K562 (cell line): ENCODE measurements around the gene PRM2. TPM values are rescaled to one million over a fixed set of nuclear protein-coding genes. Genes with fewer than 3 reads are reported as not detected.

ENCODE experiments used
- ATAC-seq: fragments of 200-7000 bp; cut with Tn5 transposase; 3 replicates; pipeline ENCODE4 v1.9.1; 2020; ENCODE audit warnings: moderate library complexity
- BruUV-seq: library from RNA; stranded (reverse); fragments of 400-500 nt; replicated peaks from 2 replicates; lab custom pipeline; 2021; lab: Mats Ljungman, UMichigan
- CTCF ChIA-PET: fragments of 300-600 bp; formaldehyde crosslinking; extraction: SDS; loops from one replicate; lab custom pipeline; 2021; ENCODE audit warnings: low intra/inter-chr PET ratio; lab: Yijun Ruan, JAX
- POLR2A ChIA-PET: fragments of 300-600, 350-650 bp; sonication (Branson Sonifier 250); formaldehyde crosslinking; extraction: SDS; loops from one replicate; lab custom pipeline; 2021; ENCODE audit warnings: antibody characterized with exemption, inconsistent platforms; lab: Yijun Ruan, JAX
- DNase-seq, 4 experiments: peaks; one replicate each; pipeline versions ENCODE4 v3.0.0 to v3.0.0-alpha.2; 2011 to 2018; ENCODE audit warnings: low spot score in 3 of 4, mixed read lengths in 3 of 4; ENCODE audit errors: extremely low read depth in 1 of 4
- FAIRE-seq: peaks from 2 replicates; lab custom pipeline; 2011; peaks lifted over from hg19 to GRCh38; lab: Jason Lieb, UNC
- H2AFZ ChIP-seq: 2 replicates; pipeline ENCODE4 v1.6.0; 2011; ENCODE audit warnings: low read depth, low read length, control low read depth, inconsistent platforms
- H3K27ac ChIP-seq: fragments of 200-600 bp; 3 replicates; pipeline ENCODE4 v1.8.0; 2011; ENCODE audit warnings: low read depth, mild to moderate bottlenecking, control low read depth, inconsistent platforms, low read length, moderate library complexity, mixed read lengths; ENCODE audit errors: extremely low read depth
- H3K27me3 ChIP-seq, 2 experiments: fragments of 300-600 bp in 1 of 2; 2 replicates in 1 of 2; 3 replicates in 1 of 2; pipeline versions ENCODE4 v1.6.0 to v1.8.0; 2011; ENCODE audit warnings: inconsistent platforms in 2 of 2, low read length in 2 of 2, mild to moderate bottlenecking in 1 of 2, mixed read lengths in 1 of 2, moderate library complexity in 1 of 2; ENCODE audit not compliant: control insufficient read depth in 2 of 2, insufficient read depth in 2 of 2
- H3K36me3 ChIP-seq: fragments of 300-600 bp; 3 replicates; pipeline ENCODE4 v1.8.0; 2011; ENCODE audit warnings: mild to moderate bottlenecking, low read length, inconsistent platforms; ENCODE audit not compliant: control insufficient read depth, insufficient read depth
- H3K4me1 ChIP-seq, 2 experiments: fragments of 200-600 bp in 1 of 2; replicated peaks in 1 of 2; 2 replicates in 1 of 2; 3 replicates in 1 of 2; pipeline versions ENCODE4 v1.5.1 to v1.8.0; 2011; ENCODE audit warnings: inconsistent platforms in 2 of 2, low read length in 2 of 2, mild to moderate bottlenecking in 1 of 2, mixed read lengths in 1 of 2, moderate library complexity in 1 of 2; ENCODE audit not compliant: control insufficient read depth in 2 of 2, insufficient read depth in 2 of 2
- H3K4me2 ChIP-seq: 2 replicates; pipeline ENCODE4 v1.6.1; 2011; ENCODE audit warnings: low read length, control low read depth, inconsistent platforms, mixed read lengths; ENCODE audit not compliant: insufficient read depth
- H3K4me3 ChIP-seq: fragments of 200-600 bp; sonication (generic), shearing (Covaris generic); 2 replicates; pipeline ENCODE4 v1.5.1; 2016; ENCODE audit warnings: control low read depth, inconsistent platforms
- H3K79me2 ChIP-seq: fragments of 200-600 bp; 3 replicates; pipeline ENCODE4 v1.8.0; 2011; ENCODE audit warnings: low read length, inconsistent platforms; ENCODE audit not compliant: control insufficient read depth, insufficient read depth
- H3K9ac ChIP-seq, 2 experiments: 2 replicates each; pipeline versions ENCODE4 v1.6.0 to v1.6.1; 2011; ENCODE audit warnings: low read depth in 2 of 2, low read length in 2 of 2, control low read depth in 1 of 2, inconsistent platforms in 1 of 2, mild to moderate bottlenecking in 1 of 2, mixed read lengths in 1 of 2; ENCODE audit not compliant: insufficient read depth in 1 of 2
- H3K9me1 ChIP-seq: one replicate; pipeline ENCODE4 v1.6.0; 2011; ENCODE audit warnings: inconsistent platforms, mild to moderate bottlenecking, low read length, moderate library complexity; ENCODE audit not compliant: control insufficient read depth, insufficient read depth
- H3K9me3 ChIP-seq: replicated peaks from 2 replicates; pipeline ENCODE4 v1.5.1; 2011; ENCODE audit warnings: low read depth, low read length, inconsistent platforms; ENCODE audit not compliant: control insufficient read depth, insufficient read depth
- H4K20me1 ChIP-seq: replicated peaks from 2 replicates; pipeline ENCODE4 v1.6.1; 2011; ENCODE audit warnings: low read length, inconsistent platforms, mixed read lengths; ENCODE audit not compliant: control insufficient read depth, insufficient read depth
- ARID1B ChIP-seq: fragments of 450-650 bp; IDR thresholded peaks from 2 replicates; pipeline ENCODE4 v1.6.1; 2016; ENCODE audit warnings: antibody characterized with exemption, mild to moderate bottlenecking, inconsistent platforms
- ATF7 ChIP-seq: fragments of 450-650 bp; IDR thresholded peaks from 2 replicates; pipeline ENCODE4 v1.7.1; 2014; ENCODE audit warnings: mild to moderate bottlenecking, moderate library complexity
- BRCA1 ChIP-seq, 2 experiments: fragments of 450-650 bp in 1 of 2; sonication (generic) in 1 of 2; formaldehyde crosslinking in 1 of 2; IDR thresholded peaks; 2 replicates each; pipeline versions ENCODE4 v1.5.0 to v1.6.1; 2017 to 2020; ENCODE audit warnings: mild to moderate bottlenecking in 1 of 2, missing genetic modification reagents in 1 of 2
- BRF1 ChIP-seq: IDR thresholded peaks from 3 replicates; pipeline ENCODE4 v1.6.1; 2011; ENCODE audit warnings: borderline replicate concordance, mild to moderate bottlenecking; ENCODE audit not compliant: insufficient read length; ENCODE audit errors: extremely low read depth
- CHD4 ChIP-seq: fragments of 200-600 bp; sonication (generic); IDR thresholded peaks from 3 replicates; pipeline ENCODE4 v1.6.1; 2012; ENCODE audit warnings: low read depth, mild to moderate bottlenecking, mixed read lengths, low read length, inconsistent platforms; ENCODE audit not compliant: insufficient read depth, insufficient replicate concordance, poor library complexity, severe bottlenecking
- ESRRB ChIP-seq: fragments of 250-450 bp; sonication (Bioruptor Pico); IDR thresholded peaks from 2 replicates; pipeline ENCODE4 v1.5.0; 2020; ENCODE audit warnings: mild to moderate bottlenecking, moderate library complexity, borderline replicate concordance
- MIER1 ChIP-seq: fragments of 450-650 bp; IDR thresholded peaks from 2 replicates; pipeline ENCODE4 v1.6.1; 2016; ENCODE audit warnings: antibody characterized with exemption, mild to moderate bottlenecking, low read depth
- MTA3 ChIP-seq: fragments of 450-650 bp; formaldehyde crosslinking; IDR thresholded peaks from 2 replicates; pipeline ENCODE4 v1.6.1; 2017; ENCODE audit warnings: mild to moderate bottlenecking, borderline replicate concordance
- NFIC ChIP-seq: fragments of 450-650 bp; IDR thresholded peaks from 2 replicates; pipeline ENCODE4 v1.6.1; 2017; ENCODE audit warnings: mild to moderate bottlenecking, inconsistent platforms
- NR1H2 ChIP-seq: sonication (generic); formaldehyde crosslinking; IDR thresholded peaks from 2 replicates; pipeline ENCODE4 v1.4.0; 2020; ENCODE audit warnings: mild to moderate bottlenecking, missing genetic modification reagents
- NR2C2 ChIP-seq, 2 experiments: fragments of 200-800 bp in 1 of 2; sonication (Bioruptor generic) in 1 of 2; sonication (generic) in 1 of 2; formaldehyde crosslinking in 1 of 2; IDR thresholded peaks; 2 replicates each; pipeline versions ENCODE4 v1.6.1 to v1.8.0; 2016 to 2022; ENCODE audit warnings: mild to moderate bottlenecking in 1 of 2, missing compliant biosample characterization in 1 of 2, missing genetic modification characterization in 1 of 2, missing genetic modification reagents in 1 of 2
- PHF8 ChIP-seq: fragments of 200-600 bp; sonication (generic); IDR thresholded peaks from 2 replicates; pipeline ENCODE4 v1.6.1; 2012; ENCODE audit warnings: mixed run types, mild to moderate bottlenecking, inconsistent platforms, low read length, moderate library complexity, borderline replicate concordance
- RBM34 ChIP-seq: fragments of 200-400 bp; formaldehyde crosslinking; IDR thresholded peaks from 2 replicates; pipeline ENCODE4 v1.6.1; 2018; ENCODE audit warnings: low read length, borderline replicate concordance; ENCODE audit not compliant: insufficient read depth
- RUNX1 ChIP-seq: sonication (generic); IDR thresholded peaks from 2 replicates; pipeline ENCODE4 v1.6.1; 2016; ENCODE audit warnings: antibody characterized with exemption, low read depth
- SIX5 ChIP-seq, 2 experiments: IDR thresholded peaks; 2 replicates each; pipeline ENCODE4 v1.6.1; 2011; ENCODE audit warnings: low read length in 2 of 2, borderline replicate concordance in 1 of 2, low read depth in 1 of 2, mild to moderate bottlenecking in 1 of 2, moderate library complexity in 1 of 2; ENCODE audit not compliant: insufficient read depth in 1 of 2
- TEAD1 ChIP-seq, 2 experiments: fragments of 450-650 bp in 1 of 2; sonication (generic) in 1 of 2; formaldehyde crosslinking; IDR thresholded peaks; 2 replicates each; pipeline versions ENCODE4 v1.4.0 to v1.8.0; 2020 to 2022; ENCODE audit warnings: mild to moderate bottlenecking in 2 of 2, missing genetic modification reagents in 1 of 2
- TRIM28 ChIP-seq: fragments of 450-650 bp; IDR thresholded peaks from 2 replicates; pipeline ENCODE4 v1.6.1; 2017
- ZBED1 ChIP-seq: IDR thresholded peaks from 2 replicates; pipeline ENCODE4 v1.6.1; 2014
- ZNF165 ChIP-seq: fragments of 250-450 bp; sonication (Bioruptor Pico); IDR thresholded peaks from 2 replicates; pipeline ENCODE4 v1.4.0; 2020; ENCODE audit warnings: borderline replicate concordance
- WGBS: fragments of 100-300 bp; shearing (Covaris generic); methylation state at CpG from one replicate; pipeline ENCODE4 v1.1.6; 2016; ENCODE audit warnings: low coverage, mixed read lengths; ENCODE audit not compliant: insufficient coverage; ENCODE audit errors: missing lambda C conversion rate; 5-methylcytosine and 5-hydroxymethylcytosine counted together
- in situ Hi-C: fragments of 300-500 bp; cut with MboI; formaldehyde crosslinking; loops from 4 replicates; pipeline ENCODE4 v1.15.0; 2018; ENCODE audit warnings: inconsistent platforms, mixed read lengths
- intact Hi-C: fragments of 100-400 bp; cut with micrococcal nuclease; formaldehyde crosslinking; loops from 2 replicates; pipeline ENCODE4 v1.14.2; 2022
- polyA plus RNA-seq, 8 experiments: library from polyadenylated mRNA; depleted of rRNA in 4 of 8; stranded (reverse) in 5 of 8; unstranded in 3 of 8; fragments of >200 nt; fragmentation: Nextera tagmentation in 2 of 8; fragmentation: Illumina TruSeq in 1 of 8; extraction: Ambion mirVana in 2 of 8; extraction: Trizol in 1 of 8; gene quantifications; 2 replicates each; pipeline versions ENCODE4 v1.2.1 to v1.2.3, GENCODE V29; 2011 to 2014; ENCODE audit warnings: inconsistent platforms in 1 of 8, missing spikeins in 1 of 8
- total RNA-seq, 7 experiments: library from RNA; depleted of rRNA in 6 of 7; stranded (reverse); fragments of >200 nt in 6 of 7; fragmentation: Illumina TruSeq in 2 of 7; extraction: Trizol in 2 of 7; gene quantifications; 2 replicates each; pipeline versions ENCODE4 v1.2.1 to v1.2.3, GENCODE V29; 2011 to 2021; ENCODE audit warnings: low replicate concordance in 1 of 7
- TF ChIP-seq, protein P1 (sequence below): fragments of 450-650 bp; IDR thresholded peaks from 2 replicates; pipeline ENCODE4 v1.6.1; 2016

PRM2 gene
- total and polyA plus RNA-seq, 9 of the 15 experiments (the other 6 are each of a cell fraction or from before 2014, with no cell fraction given), result not detected

DNA sequence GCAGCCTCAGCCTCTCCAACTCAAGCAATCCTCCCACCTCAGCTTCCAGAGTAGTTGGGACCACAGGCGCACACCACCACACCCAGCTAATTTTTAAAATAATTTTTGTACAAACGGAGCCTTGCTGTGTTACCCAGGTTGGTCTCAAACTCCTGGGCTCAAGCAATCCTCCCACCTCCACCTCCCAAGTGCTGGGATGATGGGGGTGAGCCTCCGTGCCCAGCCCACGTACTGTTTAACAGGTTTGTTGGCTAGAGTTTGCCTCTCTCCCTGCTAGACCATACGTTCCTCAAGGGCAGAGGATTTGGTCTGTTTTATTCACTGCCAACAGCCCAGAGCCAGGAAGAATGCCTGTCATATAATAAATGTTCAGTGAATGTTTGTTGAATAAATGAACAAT lies 46.8 kb downstream of the PRM2 start:
- POLR2A ChIA-PET, result interaction anchor here (0.6 to 1.4 kb wide), 3 partner anchors 9 to 19 kb away, joined by 3 to 5 read pairs (median 4); no protein-coding TSS in a partner anchor
- no peaks in the 10 kb centered on the region for H3K79me2 ChIP-seq
- H3K9me1 ChIP-seq, result no peaks in the 10 kb centered on the region
- H3K9me3 ChIP-seq, result no peaks in the 10 kb centered on the region
- no peaks in the 10 kb centered on the region for H3K27me3 ChIP-seq
- H3K36me3 ChIP-seq, result no peaks in the 10 kb centered on the region
- H3K4me1 ChIP-seq, result peaks cover 38 to 45% of the 10 kb centered on the region in 2 experiments
- no peak for FAIRE-seq
- DNase-seq, result no peak
- TF ChIP-seq ZNF165 (CRISPR knock-in tag) (no peak), RBM34 (no peak), ESRRB (CRISPR knock-in tag) (no peak), MTA3 (no peak), CHD4 (no peak), MIER1 (no peak), ZBED1 (no peak), PHF8 (no peak), RUNX1 (no peak), NFIC (no peak), ARID1B (no peak), SIX5 (IDR thresholded peaks at IDR 0.05; ENCODE audit: borderline replicate concordance in 1 of 2, insufficient read depth in 1 of 2, low read depth in 1 of 2, low read length in 2 of 2) (no peak), BRCA1 (IDR thresholded peaks at IDR 0.05) (no peak), BRCA1 (CRISPR knock-in tag; IDR thresholded peaks at IDR 0.05) (no peak), BRF1 (no peak), TRIM28 (no peak), ATF7 (no peak), NR2C2 (CRISPR knock-in tag; IDR thresholded peaks at IDR 0.05) (no peak), NR2C2 (tag; IDR thresholded peaks at IDR 0.05) (no peak), TEAD1 (CRISPR knock-in tag; IDR thresholded peaks at IDR 0.05) (no peak), NR1H2 (CRISPR knock-in tag) (no peak)
- TF ChIP-seq, protein P1, sequence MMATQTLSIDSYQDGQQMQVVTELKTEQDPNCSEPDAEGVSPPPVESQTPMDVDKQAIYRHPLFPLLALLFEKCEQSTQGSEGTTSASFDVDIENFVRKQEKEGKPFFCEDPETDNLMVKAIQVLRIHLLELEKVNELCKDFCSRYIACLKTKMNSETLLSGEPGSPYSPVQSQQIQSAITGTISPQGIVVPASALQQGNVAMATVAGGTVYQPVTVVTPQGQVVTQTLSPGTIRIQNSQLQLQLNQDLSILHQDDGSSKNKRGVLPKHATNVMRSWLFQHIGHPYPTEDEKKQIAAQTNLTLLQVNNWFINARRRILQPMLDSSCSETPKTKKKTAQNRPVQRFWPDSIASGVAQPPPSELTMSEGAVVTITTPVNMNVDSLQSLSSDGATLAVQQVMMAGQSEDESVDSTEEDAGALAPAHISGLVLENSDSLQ, result no peak
- no peaks in the 10 kb centered on the region for H4K20me1 ChIP-seq
- H3K4me2 ChIP-seq, result no peak overlapping the region
- no peak overlapping the region for H3K4me3 ChIP-seq
- no peak overlapping the region for H3K27ac ChIP-seq
- no TSS peak for BruUV-seq
- CTCF ChIA-PET, result no interaction called here
- H3K9ac ChIP-seq, result no peak overlapping the region
- in situ Hi-C loops (no loop called here), intact Hi-C loops (no loop called here)
- 65% methylated on average over 5 of the region's 5 CpGs for WGBS
- ATAC-seq, result no peak
- H2AFZ ChIP-seq, result no peak overlapping the region
